NCI-H345 treated with DMSO at 0.1 percent for 48 hours (cell line): Measurements from ENCODE around the gene GADL1.

ENCODE experiments used
- DNase-seq: peaks from one replicate; lab custom pipeline; 2025; ENCODE audit not compliant: unreplicated experiment; lab: John Stamatoyannopoulos, UW

The GADL1 gene

GRCh38 chr3:30878862-30879261 lies 15.6 kb downstream of the GADL1 start:
- DNase-seq: no peak

- DNase-seq: no peak
Measured at GRCh38 chr3:30875505-30875904, 19.0 kb downstream of the GADL1 start.

GRCh38 chr3:30873671-30874070 lies 20.8 kb downstream of the GADL1 start:
- DNase-seq: no peak

- DNase-seq: no peak
Measured at GRCh38 chr3:30872879-30873278, 21.6 kb downstream of the GADL1 start.

- no peak for DNase-seq
Measured at GRCh38 chr3:30871720-30872119, 22.7 kb downstream of the GADL1 start.

GRCh38 chr3:30864836-30865235 lies 29.6 kb downstream of the GADL1 start:
- DNase-seq: no peak

- no peak for DNase-seq
Measured at GRCh38 chr3:30864132-30864531, 30.3 kb downstream of the GADL1 start.

- DNase-seq: no peak
Measured at GRCh38 chr3:30862004-30862403, 32.5 kb downstream of the GADL1 start.

- DNase-seq: no peak
Measured at GRCh38 chr3:30858894-30859389, 35.5 kb downstream of the GADL1 start.

- DNase-seq: no peak
Measured at GRCh38 chr3:30855400-30856292, 38.8 kb downstream of the GADL1 start.

GRCh38 chr3:30852833-30853232 lies 41.6 kb downstream of the GADL1 start:
- DNase-seq: no peak

- DNase-seq: no peak
Measured at GRCh38 chr3:30848087-30848779, 46.2 kb downstream of the GADL1 start.

- no peak for DNase-seq
Measured at GRCh38 chr3:30847592-30847991, 46.9 kb downstream of the GADL1 start.

GRCh38 chr3:30845606-30846005 lies 48.9 kb downstream of the GADL1 start:
- DNase-seq: no peak

GRCh38 chr3:30843877-30844276 lies 50.6 kb downstream of the GADL1 start:
- no peak for DNase-seq

GRCh38 chr3:30836141-30836540 lies 58.3 kb downstream of the GADL1 start:
- DNase-seq: no peak

GRCh38 chr3:30835667-30836066 lies 58.8 kb downstream of the GADL1 start:
- no peak for DNase-seq

- DNase-seq: no peak
Measured at GRCh38 chr3:30832961-30833575, 61.4 kb downstream of the GADL1 start.

- DNase-seq: no peak
Measured at GRCh38 chr3:30827080-30827479, 67.4 kb downstream of the GADL1 start.

GRCh38 chr3:30826531-30826942 lies 67.9 kb downstream of the GADL1 start:
- DNase-seq: no peak

- no peak for DNase-seq
Measured at GRCh38 chr3:30819067-30819798, 75.2 kb downstream of the GADL1 start.
